HG03175 (cell line): ENCODE data around the gene RGMA.
"Not testable (repeated sequence)": the region's sequence is repeated elsewhere in the genome, so short reads cannot be mapped to it uniquely, and the experiment has no call there.

Source experiments
- ATAC-seq: cut with Tn5 transposase; IDR thresholded peaks from one replicate; pipeline ENCODE4 v1.9.1; 2021; ENCODE audit warnings: mild to moderate bottlenecking, moderate library complexity; ENCODE audit not compliant: unreplicated experiment

RGMA gene

DNA sequence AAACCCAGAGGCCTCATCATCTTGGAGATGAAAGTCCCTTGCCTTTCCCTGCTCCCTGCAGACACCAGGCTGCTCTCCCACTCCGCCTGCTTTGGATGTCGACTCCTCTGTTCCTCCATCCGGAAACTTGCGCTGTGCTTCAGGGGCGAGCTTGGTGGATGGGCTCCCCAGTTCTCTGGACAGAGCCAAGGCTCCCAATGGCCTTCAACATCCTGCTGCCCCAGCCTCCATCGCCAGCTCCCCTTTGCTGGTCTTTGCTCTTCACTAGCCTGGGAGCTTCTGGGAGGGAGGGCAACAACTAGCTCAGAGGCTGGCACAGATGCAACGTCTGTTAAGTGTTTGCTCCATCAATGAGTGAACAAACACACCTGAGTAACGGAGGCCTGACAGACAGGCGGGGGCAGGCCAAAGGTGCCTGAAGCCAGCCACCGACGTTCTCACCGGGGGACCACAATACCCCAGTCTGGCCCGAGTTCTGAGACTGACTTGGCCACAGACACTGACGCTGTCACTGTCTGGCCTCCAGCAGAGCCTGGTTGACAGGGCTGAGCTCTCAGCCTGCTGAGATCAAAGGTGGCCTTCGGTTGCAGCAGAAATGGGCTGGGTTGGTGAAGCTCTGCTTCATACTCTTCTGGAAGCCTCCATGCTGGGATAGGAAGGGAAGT is 39.0 kb downstream of the RGMA start:
- ATAC-seq: no peak

DNA sequence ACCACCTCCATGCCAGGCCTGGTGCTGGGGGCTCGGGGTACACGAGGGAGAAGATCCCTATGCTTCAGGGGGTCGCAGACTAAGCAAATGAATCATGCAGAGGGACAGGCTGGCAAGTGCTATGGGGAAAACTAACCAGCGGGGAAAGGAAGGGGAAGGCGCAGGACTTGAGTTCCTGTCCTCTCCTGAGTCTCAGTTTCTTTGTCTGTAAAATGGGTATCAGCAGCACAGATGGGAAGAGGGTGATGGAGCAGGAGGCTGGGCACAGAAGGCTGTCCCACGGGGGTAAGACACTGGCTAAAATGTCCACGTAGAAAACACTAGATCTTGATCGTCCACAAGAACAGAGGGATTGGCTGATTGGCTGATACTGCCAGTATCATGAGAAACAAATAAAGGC is 39.8 kb downstream of the RGMA start:
- ATAC-seq: no peak

DNA sequence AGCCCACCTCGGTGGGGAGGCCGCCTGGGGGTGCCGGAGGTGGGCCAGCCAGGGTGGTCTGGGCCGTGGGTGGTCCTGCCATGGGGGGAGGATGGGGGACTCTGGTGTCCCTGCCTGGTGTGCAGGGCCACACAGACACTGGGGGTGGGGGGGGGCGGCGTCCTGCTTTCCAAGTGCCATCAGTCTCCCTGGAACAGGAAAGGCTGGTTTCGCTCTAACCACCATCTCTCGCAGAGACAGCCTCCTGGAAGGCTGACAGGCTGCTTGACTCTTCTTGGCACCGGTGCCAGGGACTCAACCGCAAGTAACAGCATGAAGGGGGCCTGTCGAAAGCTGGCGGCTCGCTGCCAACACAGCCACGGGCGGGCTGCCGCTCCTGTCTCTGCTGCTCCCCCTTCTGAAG is 40.3 kb downstream of the RGMA start:
- ATAC-seq: no peak

DNA sequence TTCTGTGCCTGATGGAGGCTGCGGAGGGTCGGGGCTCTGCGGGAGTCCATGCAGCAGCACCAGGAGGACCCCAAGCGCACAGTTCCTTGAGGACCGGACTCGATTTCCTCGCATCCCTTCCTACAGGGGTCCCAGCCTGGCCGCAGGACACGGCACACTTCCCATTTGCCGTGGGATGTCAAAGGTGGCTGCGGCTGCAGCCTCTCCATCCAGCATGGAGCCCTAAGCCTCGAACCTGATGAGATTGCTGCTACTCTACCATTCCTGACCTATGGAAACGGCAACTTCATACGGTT is 40.6 kb downstream of the RGMA start:
- ATAC-seq: no peak

DNA sequence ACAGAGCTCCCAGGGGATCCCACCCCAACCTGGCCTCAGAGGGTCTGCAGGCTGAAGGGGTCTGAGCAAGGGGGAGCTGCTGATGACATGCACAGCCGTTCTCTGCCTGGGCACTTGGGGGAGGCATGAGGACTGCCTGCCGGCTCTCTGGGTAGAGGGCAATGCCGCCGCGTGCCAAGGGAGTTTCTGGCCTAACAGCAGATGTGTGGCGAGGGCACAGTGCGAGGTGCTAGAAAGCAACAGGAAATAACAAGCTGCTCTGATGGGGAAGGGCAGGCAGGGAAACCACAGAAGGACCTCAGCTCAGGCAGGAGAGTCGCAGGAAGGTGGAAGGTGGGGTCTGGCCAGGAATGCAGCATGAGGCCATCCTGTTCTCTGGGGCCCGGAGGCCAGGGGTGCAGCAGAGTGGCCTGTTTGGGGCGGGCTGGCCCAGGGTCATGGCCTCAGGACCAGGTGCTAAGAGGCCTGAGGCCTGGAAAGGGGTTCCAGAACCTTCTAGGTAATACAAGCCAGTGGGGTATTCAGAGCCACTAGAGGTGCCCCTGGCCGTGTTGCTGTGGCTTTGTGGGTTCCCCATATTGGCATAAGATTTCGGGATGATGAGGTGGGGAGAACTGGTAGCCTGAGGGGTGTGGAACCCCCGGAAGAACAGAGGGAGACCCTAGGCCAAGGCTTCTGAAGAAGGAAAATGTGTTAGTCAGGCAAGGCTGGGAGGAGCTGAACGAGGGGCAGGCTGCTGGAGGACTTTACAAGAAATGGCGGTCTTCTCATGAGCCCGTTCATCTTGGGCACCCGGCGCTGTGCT is 41.2 kb downstream of the RGMA start:
- no peak for ATAC-seq

DNA sequence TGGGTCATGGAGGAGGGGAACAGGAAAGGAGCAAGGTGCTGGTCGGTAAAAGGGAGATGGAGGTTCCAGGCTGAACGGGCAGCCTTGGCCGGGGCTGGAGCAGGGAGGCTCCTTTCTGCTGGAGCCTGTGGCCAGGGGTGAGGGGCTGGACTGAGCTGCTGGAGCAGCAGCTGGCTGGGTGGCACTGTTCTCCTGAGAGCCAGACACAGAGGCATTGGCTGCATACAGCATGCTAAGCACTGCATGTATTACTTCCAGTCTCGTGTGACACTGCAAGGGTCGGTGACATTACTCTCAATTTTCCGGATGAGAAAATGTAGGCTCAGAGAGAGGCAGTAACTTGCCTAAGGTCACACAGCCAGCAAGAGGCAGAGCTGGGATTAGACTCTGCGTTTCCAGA is 42.3 kb downstream of the RGMA start:
- no peak for ATAC-seq

DNA sequence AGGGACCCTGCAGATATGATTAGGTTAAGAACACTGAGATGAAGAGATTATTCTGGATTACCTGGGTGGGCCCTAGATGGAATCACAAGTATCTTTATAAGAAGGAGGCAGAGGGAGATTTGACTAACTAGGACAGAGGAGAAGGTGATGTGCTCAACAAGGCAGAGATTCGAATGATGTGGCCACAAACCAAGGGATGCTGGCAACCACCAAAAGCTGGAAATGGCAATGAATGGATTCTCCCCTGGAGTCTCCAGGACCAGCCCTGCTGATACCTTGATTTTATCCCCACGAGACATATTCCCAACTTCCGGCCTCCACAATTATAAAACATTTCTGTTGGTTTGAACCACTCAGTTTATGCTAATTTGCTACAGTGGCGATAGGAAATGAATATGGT is 42.9 kb downstream of the RGMA start:
- no peak for ATAC-seq

DNA sequence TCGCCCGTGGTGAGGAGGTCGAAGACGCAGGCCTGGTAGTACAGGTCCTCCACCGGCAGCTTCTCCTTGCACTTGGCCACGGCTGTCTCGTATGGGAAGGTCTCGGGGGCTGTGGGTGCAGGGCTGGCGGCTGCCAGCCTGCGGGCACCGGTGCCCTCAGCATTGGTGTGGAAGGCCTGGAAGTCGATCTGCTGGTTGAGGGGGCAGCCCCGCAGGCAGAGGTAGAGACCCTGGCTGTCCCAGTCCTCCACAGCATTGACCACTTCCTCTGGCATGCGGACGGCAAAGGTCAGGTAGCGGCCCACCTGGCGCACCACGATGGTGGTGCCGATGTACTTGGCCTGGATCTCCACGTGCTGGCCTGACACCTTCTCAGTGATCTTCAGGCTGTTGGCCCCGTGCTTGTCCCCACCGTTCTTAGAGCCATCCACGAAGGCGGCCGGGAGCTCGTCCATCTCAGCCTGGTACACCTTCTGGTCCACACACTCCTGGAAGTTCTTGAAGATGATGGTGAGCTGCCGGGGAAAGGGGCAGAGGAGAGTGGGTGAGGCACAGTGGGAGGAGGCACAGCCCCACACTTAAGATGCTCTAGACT is 43.7 kb downstream of the RGMA start:
- no peak for ATAC-seq

DNA sequence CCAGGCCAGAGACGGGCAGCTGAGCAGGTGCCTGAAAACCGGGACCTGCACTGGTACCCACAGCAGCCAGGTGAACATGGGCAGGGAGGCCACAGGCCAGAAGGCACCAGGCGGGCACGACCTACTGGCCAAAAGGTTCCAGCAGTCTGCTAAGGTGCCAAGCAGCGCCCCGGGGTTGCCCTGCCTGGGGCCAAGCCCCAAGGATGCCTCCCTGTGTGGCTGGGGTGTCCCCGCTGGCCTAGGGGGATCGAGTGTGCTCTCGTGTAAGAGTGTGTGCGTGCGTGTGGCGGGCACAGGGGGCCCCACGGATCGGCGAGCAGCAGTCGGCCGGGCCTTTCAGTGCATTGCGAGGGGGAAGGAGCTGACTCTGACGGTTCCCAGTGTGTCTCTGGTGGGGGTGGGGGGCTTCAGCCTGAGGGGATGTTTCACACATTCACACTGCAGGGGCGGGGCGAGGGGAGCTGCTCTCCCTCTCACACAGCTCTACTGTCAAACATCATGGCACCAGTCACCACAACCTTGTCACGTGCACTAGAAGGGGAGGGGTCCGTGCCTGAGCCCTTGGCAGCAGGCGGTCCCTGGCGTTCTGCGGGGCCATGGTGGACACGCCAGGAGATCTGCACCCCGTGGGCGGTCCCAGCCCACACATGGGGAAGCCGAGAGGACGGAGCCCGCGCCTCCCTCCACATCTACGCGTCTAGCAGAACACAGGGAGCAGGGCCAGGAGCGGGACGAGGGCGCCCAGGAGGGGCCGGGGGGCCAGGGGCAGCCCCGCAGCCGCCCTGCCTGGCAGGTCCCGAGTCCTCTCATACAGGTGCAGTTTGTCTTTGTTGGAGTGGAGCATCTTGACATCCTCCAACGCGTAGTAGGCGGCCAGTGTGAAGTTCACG is 44.5 kb downstream of the RGMA start:
- no peak for ATAC-seq

DNA sequence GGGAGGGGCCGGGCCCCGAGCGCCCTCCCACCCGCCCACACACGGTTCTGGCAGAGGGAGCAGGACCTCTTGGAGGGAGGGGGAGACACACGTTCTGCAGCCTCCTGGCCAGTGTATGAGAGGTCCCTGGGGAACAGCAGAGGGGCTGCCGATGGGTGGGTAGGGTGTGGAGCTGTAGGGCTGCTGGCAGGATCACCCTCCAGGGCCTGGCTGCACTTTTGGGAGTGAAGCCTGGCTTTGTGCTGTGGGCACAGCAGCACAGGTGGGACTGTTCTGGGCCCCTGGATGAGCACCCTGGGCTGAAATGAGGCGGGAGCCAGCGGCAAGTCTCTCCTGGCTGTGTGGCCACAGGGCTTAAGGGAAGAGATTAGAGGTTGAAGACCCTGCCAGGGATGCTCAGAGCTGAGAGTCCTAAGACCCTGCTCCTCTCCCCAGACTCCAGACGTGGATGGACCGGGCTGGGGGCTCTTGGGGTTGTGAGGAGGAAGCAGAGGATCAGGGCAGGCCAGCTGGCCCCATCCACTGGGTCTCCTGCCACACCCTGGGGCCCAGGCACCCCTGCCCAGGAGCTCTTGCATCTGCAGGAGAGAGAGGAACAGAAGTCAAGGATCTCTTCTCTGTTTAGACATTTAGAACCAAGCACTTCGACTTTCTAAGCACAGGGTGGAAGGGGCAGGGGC is 45.2 kb downstream of the RGMA start:
- no peak for ATAC-seq

DNA sequence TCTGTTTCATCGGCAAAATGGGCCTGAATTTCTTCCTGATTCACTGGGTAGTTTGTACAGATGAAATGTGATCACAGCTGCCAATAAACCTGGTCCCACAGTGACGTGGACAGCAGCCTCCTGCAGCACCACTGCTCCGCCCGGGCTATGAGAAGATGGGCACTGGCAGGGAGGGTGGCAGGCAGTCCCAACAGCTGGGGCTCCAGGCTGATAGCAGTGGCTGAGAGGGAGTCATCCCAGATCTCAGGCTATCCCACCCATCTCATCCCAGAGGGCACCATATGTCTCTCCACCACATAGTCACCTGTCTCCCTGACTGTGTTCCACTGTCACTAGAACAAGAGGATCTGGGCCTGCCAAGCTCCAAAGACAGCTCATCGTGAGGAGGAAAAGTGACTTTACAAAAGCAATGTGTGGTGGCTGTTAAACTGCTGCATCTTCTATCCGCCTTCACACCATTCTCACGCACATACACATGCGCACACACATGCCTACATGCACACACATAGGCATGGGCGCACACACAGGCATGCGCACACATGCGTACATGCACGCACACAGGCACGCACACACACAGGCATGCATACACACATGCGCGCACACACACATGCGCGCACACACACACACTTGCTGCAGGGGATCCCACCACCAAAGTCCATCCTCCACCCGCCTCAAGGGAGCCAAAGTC is 46.2 kb downstream of the RGMA start:
- ATAC-seq: no peak

DNA sequence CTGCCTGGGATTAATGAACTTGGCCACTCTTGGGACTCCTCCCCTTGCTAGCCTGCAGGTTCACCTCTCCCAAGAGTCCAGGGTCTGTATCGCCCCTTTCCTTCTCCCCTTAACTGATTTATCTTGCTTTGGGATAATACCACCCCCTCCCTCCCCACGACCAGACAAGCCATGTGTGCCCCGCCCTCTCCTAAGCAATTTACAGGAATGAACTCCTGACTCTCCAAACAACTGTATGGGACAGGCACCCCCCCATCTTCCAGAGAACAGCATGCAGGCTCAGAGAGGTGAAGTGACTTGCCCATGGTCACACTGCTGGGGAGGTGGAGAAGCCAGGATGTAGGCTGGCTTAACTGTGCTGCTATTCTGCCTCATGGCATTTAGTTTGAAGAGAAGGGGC is 46.8 kb downstream of the RGMA start:
- no peak for ATAC-seq

DNA sequence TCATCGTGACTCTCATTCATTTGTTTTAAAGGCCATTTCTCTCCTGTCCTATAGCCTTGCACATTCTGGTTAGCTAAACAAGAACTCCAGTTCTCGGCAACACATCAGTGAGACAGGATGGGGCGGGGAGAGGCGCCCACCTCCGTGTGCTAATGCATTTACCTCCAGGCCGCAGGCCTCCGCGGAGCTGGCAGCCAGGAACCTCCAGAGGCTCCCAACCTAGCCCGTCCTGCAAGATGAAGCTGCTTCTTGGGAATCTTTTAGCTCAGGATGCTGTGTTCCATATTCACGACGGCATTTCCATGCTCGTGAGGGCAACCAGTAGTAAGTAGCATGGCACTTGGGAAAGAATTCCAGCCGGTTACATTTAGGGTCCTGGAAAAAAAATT is 47.9 kb downstream of the RGMA start:
- no peak for ATAC-seq

DNA sequence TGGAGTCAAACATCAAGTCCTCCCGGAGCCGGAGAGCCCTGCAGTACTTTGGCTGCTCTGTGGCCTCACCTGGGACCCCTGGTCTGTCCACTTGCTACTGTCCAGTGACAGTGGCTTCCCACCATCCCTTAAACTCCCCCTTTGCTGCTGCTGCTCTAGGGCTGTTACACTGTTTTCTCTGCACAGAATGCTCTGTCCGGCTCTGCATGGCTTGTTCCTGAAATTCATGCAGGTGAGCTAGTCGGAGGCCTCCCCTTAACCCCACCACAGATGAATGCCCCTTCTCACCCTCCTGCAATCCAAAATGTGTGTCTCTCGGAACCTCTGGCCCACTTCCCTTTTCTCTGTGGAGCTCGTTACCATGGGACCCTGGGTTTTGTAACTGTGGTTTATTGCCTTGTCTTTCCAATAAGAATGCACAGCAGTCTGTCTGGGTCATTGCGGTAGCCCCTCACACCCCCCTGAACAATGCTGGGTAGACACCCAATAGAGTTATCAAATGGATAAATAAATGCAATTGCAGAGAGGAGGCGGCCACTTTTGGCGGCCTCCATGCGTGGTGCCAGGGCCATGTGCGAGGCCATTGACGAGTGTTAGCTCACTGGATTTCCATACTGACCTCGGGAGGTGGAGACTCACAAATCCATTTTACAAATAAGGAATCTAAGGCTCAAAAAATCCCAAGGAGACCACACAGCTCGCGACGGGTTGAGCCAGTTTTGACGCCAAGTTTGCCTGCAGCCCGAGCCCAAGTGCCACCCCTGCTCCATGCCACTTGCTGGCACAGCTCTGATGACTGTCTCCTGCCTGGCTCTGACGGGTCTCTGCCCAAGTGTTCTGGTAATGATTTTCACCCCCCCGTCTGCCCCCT is 48.5 kb downstream of the RGMA start:
- no peak for ATAC-seq

DNA sequence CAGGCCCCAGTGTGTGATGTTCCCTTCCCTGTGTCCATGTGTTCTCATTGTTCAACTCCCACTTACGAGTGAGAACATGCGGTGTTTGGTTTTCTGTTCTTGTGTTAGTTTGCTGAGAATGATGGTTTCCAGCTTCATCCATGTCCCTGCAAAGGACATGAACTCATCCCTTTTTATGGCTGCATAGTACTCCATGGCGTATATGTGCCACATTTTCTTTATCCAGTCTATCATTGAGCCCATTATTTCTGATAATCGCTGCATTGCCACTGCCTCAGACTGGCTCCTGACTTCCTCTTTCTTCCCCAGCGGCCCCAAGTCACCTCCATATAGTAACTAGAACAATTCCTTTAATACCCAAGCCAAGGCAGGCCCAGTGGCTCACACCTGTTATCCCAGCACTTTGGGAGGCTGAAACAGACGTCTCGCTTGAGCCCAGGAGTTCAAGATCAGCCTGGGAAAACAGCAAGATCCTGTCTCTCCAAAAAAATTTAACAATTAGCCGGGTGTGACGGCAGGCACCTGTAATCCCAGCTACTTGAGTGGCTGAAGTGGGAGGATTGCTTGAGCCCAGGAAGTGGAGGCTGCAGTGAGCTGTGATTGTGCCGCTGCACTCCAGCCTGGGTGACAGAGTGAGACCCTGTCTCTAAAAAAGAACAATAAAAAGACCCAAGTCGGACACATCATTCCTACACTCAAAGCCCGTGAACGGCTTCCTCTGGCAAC is 49.3 kb downstream of the RGMA start:
- ATAC-seq: not testable (repeated sequence)

DNA sequence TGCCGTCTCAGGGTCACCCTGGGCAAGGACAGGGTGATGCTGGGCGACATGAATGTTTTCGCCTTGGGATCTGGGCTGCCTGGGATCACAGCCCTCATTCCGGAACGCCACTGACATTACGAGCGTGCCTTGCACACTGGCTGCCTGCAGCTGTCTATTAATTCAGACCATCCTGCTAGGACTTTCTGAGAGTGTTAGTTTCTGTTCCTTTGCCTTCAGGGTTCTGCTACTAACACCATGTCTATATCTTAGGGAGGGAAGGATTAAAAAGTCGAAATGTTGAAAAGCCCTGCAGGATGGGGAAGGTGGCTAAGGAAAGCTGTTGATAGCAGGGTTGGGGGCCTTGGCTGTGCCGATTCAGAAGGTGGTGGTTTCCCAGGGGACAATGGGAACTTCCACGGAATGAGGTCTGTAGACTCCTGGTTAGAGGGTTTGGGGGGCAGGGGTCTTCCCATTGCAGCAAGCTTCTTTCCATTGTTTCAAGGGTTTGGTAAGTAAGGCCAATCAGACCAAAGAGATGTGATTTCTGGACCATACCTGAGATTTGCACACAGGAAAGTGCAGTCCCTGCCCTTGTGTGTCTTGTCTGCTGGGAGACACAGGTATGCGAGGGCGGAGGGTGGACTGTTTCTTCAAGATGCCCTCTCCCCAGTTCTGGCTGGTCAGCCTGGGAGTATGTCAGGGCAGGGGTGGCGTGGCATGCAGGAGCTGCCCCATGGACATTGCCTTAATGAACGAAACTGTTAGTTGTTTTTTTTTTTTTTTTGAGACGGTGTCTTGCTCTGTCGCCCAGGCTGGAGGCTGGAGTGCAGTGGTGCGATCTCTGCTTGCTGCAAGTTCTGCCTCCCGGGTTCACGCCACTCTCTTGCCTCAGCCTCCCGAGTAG is 50.9 kb downstream of the RGMA start:
- no peak for ATAC-seq

DNA sequence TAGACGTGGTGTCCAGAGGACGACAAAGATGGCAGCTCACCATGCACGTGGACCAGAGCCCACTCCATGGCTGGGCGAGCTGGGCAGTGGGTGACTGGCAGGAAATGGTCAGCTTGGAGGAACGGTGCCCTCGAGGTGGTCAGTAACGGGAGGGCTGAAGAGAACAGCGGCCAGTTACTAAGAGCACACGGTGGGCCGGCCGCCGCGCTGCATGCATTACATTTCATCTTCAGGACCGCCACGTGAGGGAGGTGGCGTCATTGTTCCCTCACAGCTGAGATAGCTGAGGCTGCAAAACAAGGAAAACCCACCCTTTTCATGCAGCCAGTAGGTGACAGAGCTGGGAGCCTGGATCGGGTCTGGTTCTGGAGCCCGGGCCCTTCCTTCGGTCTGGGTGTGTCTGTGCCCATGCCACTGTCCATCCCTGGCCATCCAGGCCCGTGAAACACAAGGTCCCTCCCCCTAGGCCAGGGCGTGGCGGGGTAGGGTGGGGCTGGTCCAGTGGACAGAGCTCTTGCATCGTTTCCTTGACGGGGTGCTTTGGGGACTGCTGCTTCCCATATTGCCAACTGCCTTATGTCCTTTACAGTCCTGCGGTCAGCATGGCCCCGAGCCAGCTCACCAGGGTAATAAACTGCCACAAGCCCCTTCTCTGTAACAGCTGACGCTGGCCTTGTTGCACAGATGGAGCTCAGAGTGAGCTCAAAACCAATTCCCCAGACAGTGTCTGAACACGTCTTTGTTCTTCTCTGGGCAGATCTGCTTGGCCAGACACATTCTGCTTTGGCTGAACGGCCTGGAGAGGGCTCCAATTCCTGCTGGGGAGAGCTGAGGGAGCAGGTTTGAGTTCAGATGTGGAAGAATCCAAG is 51.8 kb downstream of the RGMA start:
- ATAC-seq: no peak
